Measurements from ENCODE around the gene ATP11C. TPM values are rescaled to one million over a fixed set of nuclear protein-coding genes. Genes with fewer than 3 reads are reported as not detected.

Gene ATP11C
- total RNA-seq, 1 experiment from 2014 or later = 38.6 TPM

GRCh38 chrX:139834879-139835278, 98.0 kb downstream of the ATP11C start:
- Mint-ChIP-seq H3K9me3 (peaks cover 11% of the 10 kb centered on the region), H3K36me3 (peaks cover 6% of the 10 kb centered on the region), H3K27ac (no peak overlapping the region), H3K4me3 (no peak overlapping the region), H3K27me3 (ENCODE audit: low read depth) (no peaks in the 10 kb centered on the region), H3K4me1 (peaks cover 47% of the 10 kb centered on the region)
- ChIA-PET CTCF (no interaction called here), POLR2A (no interaction called here)
- TF ChIP-seq PRRX2 (CRISPR knock-in tag; IDR thresholded peaks at IDR 0.05) (no peak), ZNF671 (CRISPR knock-in tag; IDR thresholded peaks at IDR 0.05) (no peak), ZNF219 (CRISPR knock-in tag; IDR thresholded peaks at IDR 0.05; ENCODE audit: borderline replicate concordance) (no peak), JAZF1 (CRISPR knock-in tag; IDR thresholded peaks at IDR 0.05) (no peak), PREB (CRISPR knock-in tag; IDR thresholded peaks at IDR 0.05; ENCODE audit: borderline replicate concordance) (no peak), CDX4 (CRISPR knock-in tag; IDR thresholded peaks at IDR 0.05; ENCODE audit: borderline replicate concordance) (no peak), STAT6 (CRISPR knock-in tag; conservative IDR thresholded peaks at IDR 0.05; ENCODE audit: low read depth) (no peak), IRF2 (CRISPR knock-in tag; IDR thresholded peaks at IDR 0.05; ENCODE audit: borderline replicate concordance, low read depth) (no peak), SP1 (CRISPR knock-in tag; conservative IDR thresholded peaks at IDR 0.05) (no peak), ZNF425 (CRISPR knock-in tag; conservative IDR thresholded peaks at IDR 0.05) (no peak), JUN (CRISPR knock-in tag; IDR thresholded peaks at IDR 0.05) (no peak), FOXK1 (CRISPR knock-in tag; IDR thresholded peaks at IDR 0.05) (no peak), CREM (CRISPR knock-in tag; IDR thresholded peaks at IDR 0.05) (no peak), E2F1 (CRISPR knock-in tag; IDR thresholded peaks at IDR 0.05) (no peak), MAX (CRISPR knock-in tag; IDR thresholded peaks at IDR 0.05) (no peak), ZNF232 (CRISPR knock-in tag; IDR thresholded peaks at IDR 0.05) (no peak)
- ATAC-seq = no peak
- DNase-seq (ENCODE audit: low spot score) = no peak

GRCh38 chrX:139832718-139833309, 100.0 kb downstream of the ATP11C start:
- no peaks in the 10 kb centered on the region for H3K9me3 Mint-ChIP-seq

More at GRCh38 chrX:139832718-139833309, 100.0 kb downstream of the ATP11C start:
- POLR2A ChIA-PET = no interaction called here
- ATAC-seq = no peak
- peaks cover 66% of the 10 kb centered on the region for H3K4me1 Mint-ChIP-seq
- CTCF ChIA-PET = no interaction called here
- TF ChIP-seq FOXJ3 (CRISPR knock-in tag; IDR thresholded peaks at IDR 0.05; ENCODE audit: borderline replicate concordance) (no peak), IRF2 (CRISPR knock-in tag; IDR thresholded peaks at IDR 0.05; ENCODE audit: borderline replicate concordance, low read depth) (no peak), HMGA2 (CRISPR knock-in tag; IDR thresholded peaks at IDR 0.05) (no peak), SMAD4 (CRISPR knock-in tag; IDR thresholded peaks at IDR 0.05) (no peak), ATF1 (CRISPR knock-in tag; IDR thresholded peaks at IDR 0.05) (no peak), SOX15 (CRISPR knock-in tag; IDR thresholded peaks at IDR 0.05) (no peak), PRRX2 (CRISPR knock-in tag; IDR thresholded peaks at IDR 0.05) (no peak), ZNF232 (CRISPR knock-in tag; IDR thresholded peaks at IDR 0.05) (no peak), SMAD3 (CRISPR knock-in tag; IDR thresholded peaks at IDR 0.05; ENCODE audit: borderline replicate concordance) (no peak), MAX (CRISPR knock-in tag; IDR thresholded peaks at IDR 0.05) (no peak), ZNF219 (CRISPR knock-in tag; IDR thresholded peaks at IDR 0.05; ENCODE audit: borderline replicate concordance) (no peak), ZNF263 (CRISPR knock-in tag; IDR thresholded peaks at IDR 0.05; ENCODE audit: low read depth) (no peak), ETV6 (CRISPR knock-in tag; IDR thresholded peaks at IDR 0.05) (no peak)
- no peak for DNase-seq (ENCODE audit: low spot score)
- no peaks in the 10 kb centered on the region for H3K36me3 Mint-ChIP-seq
- H3K4me3 Mint-ChIP-seq = no peak overlapping the region
- peak overlapping the region; percentile 55 for H3K27ac Mint-ChIP-seq
- no peaks in the 10 kb centered on the region for H3K27me3 Mint-ChIP-seq (ENCODE audit: low read depth)

Measured in WTC11 (cell line).